H1 (cell line): ENCODE results near the gene SSC5D. TPM values are rescaled to one million over a fixed set of nuclear protein-coding genes. Genes with fewer than 3 reads are reported as not detected.

Source experiments
- ATF2 ChIP-seq: IDR thresholded peaks from 2 replicates; pipeline ENCODE4 v1.6.1; 2012; ENCODE audit warnings: low read length, inconsistent platforms
- CTCF ChIP-seq, 3 experiments: IDR thresholded peaks; 1 replicate in 2 of 3; 2 replicates in 1 of 3; pipeline versions ENCODE4 v1.5.1 to v1.6.1; 2011; ENCODE audit warnings: low read length in 3 of 3, mild to moderate bottlenecking in 3 of 3, inconsistent platforms in 2 of 3, low read depth in 1 of 3, moderate library complexity in 1 of 3; ENCODE audit not compliant: insufficient read depth in 1 of 3; ENCODE audit errors: control extremely low read depth in 1 of 3
- NANOG ChIP-seq: IDR thresholded peaks from 2 replicates; pipeline ENCODE4 v1.6.1; 2011; ENCODE audit warnings: low read length, low read depth, mild to moderate bottlenecking, inconsistent platforms; ENCODE audit not compliant: insufficient read depth, poor library complexity, severe bottlenecking
- NRF1 ChIP-seq: IDR thresholded peaks from 2 replicates; pipeline ENCODE4 v1.6.1; 2011; ENCODE audit warnings: mild to moderate bottlenecking, low read depth, low read length, improper control_type of control experiment
- SUZ12 ChIP-seq: fragments of 200-600 bp; sonication (generic); IDR thresholded peaks from 2 replicates; pipeline ENCODE4 v1.6.1; 2012; ENCODE audit warnings: mild to moderate bottlenecking, inconsistent platforms, low read length, moderate library complexity, mixed read lengths
- YY1 ChIP-seq: IDR thresholded peaks from 2 replicates; pipeline ENCODE4 v1.6.1; 2011; ENCODE audit warnings: low read depth, mild to moderate bottlenecking, low read length
- polyA plus RNA-seq, 7 experiments: library from polyadenylated mRNA; depleted of rRNA in 3 of 7; stranded (reverse) in 5 of 7; unstranded in 2 of 7; fragments of >200 nt in 5 of 7; fragments of 200-250 nt in 2 of 7; gene quantifications; 1 replicate in 5 of 7; 2 replicates in 1 of 7; 4 replicates in 1 of 7; pipeline versions ENCODE4 v1.2.1 to v1.2.3, GENCODE V29; 2011 to 2013; ENCODE audit warnings: missing spikeins in 2 of 7, mixed read lengths in 2 of 7
- total RNA-seq: library from RNA; stranded (reverse); fragmentation: NEBNext Ultra II Directional; extraction: Animal tissue kit (Norgen Biotek cat#: 25700); gene quantifications from 2 replicates; pipeline ENCODE4 v1.2.1, GENCODE V29; 2021

The SSC5D gene
- total and polyA plus RNA-seq, 2 of the 8 experiments (the other 6 are each of a cell fraction or from before 2014, with no cell fraction given): 0.39 to 1.7 TPM

DNA sequence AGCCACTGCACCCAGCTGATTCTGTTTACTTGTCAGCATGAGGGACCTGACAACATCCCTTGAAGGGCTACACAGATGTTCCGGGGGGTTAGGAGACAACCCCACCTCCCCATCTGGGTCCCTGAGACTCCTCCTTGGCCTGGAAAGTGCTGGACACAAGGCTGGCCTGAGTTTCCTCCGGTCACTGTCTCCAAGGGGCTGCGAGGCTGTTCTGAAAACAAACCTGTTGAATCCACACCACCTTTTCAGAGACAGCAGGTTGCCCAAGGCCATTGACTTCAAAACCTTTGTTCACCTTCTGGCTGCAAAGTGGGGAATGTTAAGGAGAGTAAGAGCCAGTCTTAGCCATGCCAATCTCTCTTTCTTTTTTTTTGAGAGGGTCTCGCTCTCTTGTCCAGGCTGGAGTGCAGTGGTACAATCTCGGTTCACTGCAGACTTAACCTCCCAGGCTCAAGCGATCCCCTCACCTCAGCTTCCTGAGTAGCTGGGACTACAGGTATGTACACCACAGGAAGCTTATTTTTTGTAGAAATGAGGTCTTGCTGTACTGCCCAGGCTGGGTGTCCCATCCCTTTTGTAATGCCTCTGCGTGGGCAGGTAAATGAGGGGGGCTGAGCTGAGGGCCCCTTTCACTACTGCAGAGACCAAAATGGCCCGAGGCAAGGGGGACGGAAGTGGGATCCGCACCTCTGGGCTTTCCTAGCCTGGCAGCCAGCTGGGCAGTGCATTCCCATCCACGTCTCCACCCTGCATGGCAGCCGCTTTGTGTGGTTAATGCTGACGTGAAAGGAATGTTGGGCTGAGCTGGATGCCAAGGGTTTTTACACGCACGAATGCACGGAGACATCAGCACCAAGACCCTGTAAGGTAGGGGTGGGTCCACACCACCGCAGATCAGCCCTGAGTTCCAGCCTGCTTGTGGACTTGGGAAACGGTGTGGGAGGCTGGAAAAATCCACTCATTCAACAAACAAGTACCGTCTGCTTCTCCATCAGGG, 13.7 kb upstream of the SSC5D start (continued):
- TF ChIP-seq SUZ12 (no peak), NRF1 (no peak), NANOG (no peak), CTCF (IDR thresholded peaks at IDR 0.05; ENCODE audit: control extremely low read depth in 1 of 3, insufficient read depth in 1 of 3, low read depth in 1 of 3, low read length in 3 of 3) (no peak), ATF2 (no peak), YY1 (no peak)
